GM21528 (cell line): ENCODE data around the gene PAXX.

Source experiments
- ATAC-seq: cut with Tn5 transposase; IDR thresholded peaks from one replicate; pipeline ENCODE4 v1.9.1; 2021; ENCODE audit warnings: mild to moderate bottlenecking, moderate library complexity; ENCODE audit not compliant: unreplicated experiment, low FRiP score

The PAXX gene

GRCh38 chr9:136964833-136965422 is 27.3 kb upstream of the PAXX start:
- no peak for ATAC-seq

GRCh38 chr9:136965771-136966484 is 26.3 kb upstream of the PAXX start:
- no peak for ATAC-seq

GRCh38 chr9:136968333-136969127 is 23.7 kb upstream of the PAXX start:
- no peak for ATAC-seq

- ATAC-seq = no peak
These were observed 23.1 kb upstream of the PAXX start for GRCh38 chr9:136969150-136969549.

GRCh38 chr9:136969774-136970173 is 22.4 kb upstream of the PAXX start:
- no peak for ATAC-seq

GRCh38 chr9:136970361-136970760 is 21.9 kb upstream of the PAXX start:
- ATAC-seq = no peak

- no peak for ATAC-seq
These were observed 20.5 kb upstream of the PAXX start for GRCh38 chr9:136971746-136972145.

GRCh38 chr9:136972335-136972734 is 19.9 kb upstream of the PAXX start:
- ATAC-seq = no peak

- ATAC-seq = no peak
These were observed 19.5 kb upstream of the PAXX start for GRCh38 chr9:136972743-136973142.

- no peak for ATAC-seq
These were observed 18.3 kb upstream of the PAXX start for GRCh38 chr9:136973618-136974617.

GRCh38 chr9:136974817-136975535 is 17.2 kb upstream of the PAXX start:
- no peak for ATAC-seq

GRCh38 chr9:136975644-136976043 is 16.6 kb upstream of the PAXX start:
- no peak for ATAC-seq

- ATAC-seq = no peak
These were observed 15.0 kb upstream of the PAXX start, which contains the start of gene PTGDS for GRCh38 chr9:136977223-136977622. Gene PTGDS (plus strand): TSS chr9:136977504. CDS start chr9:136977579, 75 bp downstream.

- no peak for ATAC-seq
These were observed 14.6 kb upstream of the PAXX start for GRCh38 chr9:136977649-136978072.

- ATAC-seq = no peak
These were observed 14.0 kb upstream of the PAXX start for GRCh38 chr9:136978073-136978864.

- ATAC-seq = no peak
These were observed 13.2 kb upstream of the PAXX start for GRCh38 chr9:136978865-136979544.

- ATAC-seq = no peak
These were observed 12.2 kb upstream of the PAXX start for GRCh38 chr9:136979769-136980587.
